NB4 (cell line): ENCODE measurements around the gene XIRP1.

Source experiments
- DNase-seq: peaks from one replicate; pipeline ENCODE4 v3.0.0; 2010; ENCODE audit warnings: low read depth
- H3K4me3 ChIP-seq: one replicate; pipeline ENCODE4 v1.5.1; 2011; ENCODE audit warnings: mild to moderate bottlenecking, low read depth, low read length, moderate library complexity
- MYC ChIP-seq: IDR thresholded peaks from 2 replicates; pipeline ENCODE4 v1.6.1; 2011; ENCODE audit warnings: low read depth, low read length
- POLR2A ChIP-seq: IDR thresholded peaks from 2 replicates; pipeline ENCODE4 v1.6.1; 2011; ENCODE audit warnings: mild to moderate bottlenecking; ENCODE audit not compliant: insufficient read length; ENCODE audit errors: extremely low read depth
- TF ChIP-seq, protein P1 (sequence below): IDR thresholded peaks from one replicate; pipeline ENCODE4 v1.5.1; 2012; ENCODE audit warnings: low read depth, low read length
- TF ChIP-seq, protein P2 (sequence below): IDR thresholded peaks from 2 replicates; pipeline ENCODE4 v1.6.1; 2011; ENCODE audit warnings: low read depth, low read length

Gene XIRP1

DNA sequence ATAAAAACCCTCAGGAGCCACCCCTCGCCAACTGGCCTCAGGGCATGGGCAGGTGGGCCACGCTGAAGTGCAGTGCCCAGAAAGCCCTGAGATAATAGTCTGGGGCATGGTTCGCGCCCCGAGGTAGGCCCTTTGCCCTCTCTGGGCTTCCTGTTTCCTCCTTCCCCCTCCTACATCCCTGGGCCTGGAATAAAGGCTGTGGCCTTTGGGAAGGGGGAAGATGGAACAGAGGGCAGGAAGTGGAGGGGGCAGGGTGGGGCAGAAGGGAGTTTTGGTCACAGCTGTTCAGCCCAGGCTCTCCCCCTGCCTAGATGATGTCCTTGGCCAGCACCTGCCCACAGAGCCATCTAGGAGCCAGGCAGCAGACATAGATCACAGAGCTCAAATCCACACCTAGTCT, 50.3 kb downstream of the XIRP1 start:
- TF ChIP-seq POLR2A (no peak), MYC (no peak)
- TF ChIP-seq, protein P1, sequence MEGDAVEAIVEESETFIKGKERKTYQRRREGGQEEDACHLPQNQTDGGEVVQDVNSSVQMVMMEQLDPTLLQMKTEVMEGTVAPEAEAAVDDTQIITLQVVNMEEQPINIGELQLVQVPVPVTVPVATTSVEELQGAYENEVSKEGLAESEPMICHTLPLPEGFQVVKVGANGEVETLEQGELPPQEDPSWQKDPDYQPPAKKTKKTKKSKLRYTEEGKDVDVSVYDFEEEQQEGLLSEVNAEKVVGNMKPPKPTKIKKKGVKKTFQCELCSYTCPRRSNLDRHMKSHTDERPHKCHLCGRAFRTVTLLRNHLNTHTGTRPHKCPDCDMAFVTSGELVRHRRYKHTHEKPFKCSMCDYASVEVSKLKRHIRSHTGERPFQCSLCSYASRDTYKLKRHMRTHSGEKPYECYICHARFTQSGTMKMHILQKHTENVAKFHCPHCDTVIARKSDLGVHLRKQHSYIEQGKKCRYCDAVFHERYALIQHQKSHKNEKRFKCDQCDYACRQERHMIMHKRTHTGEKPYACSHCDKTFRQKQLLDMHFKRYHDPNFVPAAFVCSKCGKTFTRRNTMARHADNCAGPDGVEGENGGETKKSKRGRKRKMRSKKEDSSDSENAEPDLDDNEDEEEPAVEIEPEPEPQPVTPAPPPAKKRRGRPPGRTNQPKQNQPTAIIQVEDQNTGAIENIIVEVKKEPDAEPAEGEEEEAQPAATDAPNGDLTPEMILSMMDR: no peak
- TF ChIP-seq, protein P2, sequence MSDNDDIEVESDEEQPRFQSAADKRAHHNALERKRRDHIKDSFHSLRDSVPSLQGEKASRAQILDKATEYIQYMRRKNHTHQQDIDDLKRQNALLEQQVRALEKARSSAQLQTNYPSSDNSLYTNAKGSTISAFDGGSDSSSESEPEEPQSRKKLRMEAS: no peak
- DNase-seq: no peak
- H3K4me3 ChIP-seq: no peak overlapping the region

- DNase-seq: no peak
- H3K4me3 ChIP-seq: no peak overlapping the region
- TF ChIP-seq MYC: no peak
- TF ChIP-seq, protein P2: no peak
- TF ChIP-seq POLR2A: no peak
- TF ChIP-seq, protein P1: no peak
Measured at GRCh38 chr3:39141171-39141995, 51.0 kb downstream of the XIRP1 start.

- H3K4me3 ChIP-seq: no peak overlapping the region
- DNase-seq: no peak
- TF ChIP-seq, protein P1: no peak
- TF ChIP-seq, protein P2: no peak
- no peak for TF ChIP-seq MYC
- no peak for TF ChIP-seq POLR2A
Measured at GRCh38 chr3:39140341-39140971, 51.9 kb downstream of the XIRP1 start.

DNA sequence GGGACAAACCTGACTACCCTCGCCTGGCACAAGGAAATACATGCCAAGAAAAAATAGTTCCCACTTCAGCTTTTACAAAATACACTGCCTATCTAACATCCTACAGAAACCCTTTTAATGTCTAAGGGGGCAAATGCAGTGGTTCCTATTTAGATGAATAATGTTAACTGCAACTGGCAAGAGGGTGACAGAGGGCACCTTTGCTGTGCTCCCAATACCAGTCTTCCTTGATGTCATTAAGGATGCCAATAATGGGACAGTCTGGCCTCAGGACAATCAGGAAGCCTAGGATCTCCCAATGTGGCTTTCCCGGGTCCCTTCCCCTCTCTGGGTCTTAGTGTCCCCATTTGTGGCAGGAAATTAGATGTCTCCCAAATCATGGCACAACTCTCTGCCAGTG, 53.0 kb downstream of the XIRP1 start:
- DNase-seq: no peak
- TF ChIP-seq MYC (no peak), POLR2A (no peak)
- TF ChIP-seq, protein P2: no peak
- TF ChIP-seq, protein P1: no peak
- no peak overlapping the region for H3K4me3 ChIP-seq

DNA sequence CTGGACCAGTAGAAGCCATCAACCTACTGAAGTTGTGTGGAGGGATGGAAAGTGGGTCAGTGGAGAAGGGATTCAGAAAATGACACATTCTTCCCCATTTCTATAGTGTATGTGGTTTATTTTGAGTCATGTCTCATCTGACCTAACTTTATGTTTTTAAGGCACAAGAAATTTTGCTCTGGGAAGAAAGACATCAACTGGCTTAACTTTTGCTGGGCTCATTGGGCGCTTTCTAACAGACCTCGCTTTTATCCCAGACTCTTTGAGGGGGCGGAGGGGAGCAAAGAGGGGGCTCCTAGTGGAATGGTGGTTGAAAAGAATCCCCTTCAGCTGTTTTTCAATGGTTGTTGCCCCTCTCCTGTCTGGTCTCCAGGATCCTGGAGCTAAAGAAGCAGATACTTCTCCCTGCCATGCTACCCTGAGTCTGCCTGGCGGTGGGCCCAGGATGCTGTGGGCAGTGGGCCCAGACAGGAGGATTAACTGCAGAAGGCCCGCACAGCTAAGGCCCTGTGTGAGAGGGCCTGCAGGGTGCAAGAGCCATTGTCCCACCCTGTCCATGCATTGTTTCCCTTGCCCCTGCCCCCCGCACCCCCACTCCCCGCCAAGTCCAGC, 53.5 kb downstream of the XIRP1 start:
- no peak overlapping the region for H3K4me3 ChIP-seq
- no peak for DNase-seq
- TF ChIP-seq, protein P1: no peak
- TF ChIP-seq, protein P2: no peak
- TF ChIP-seq POLR2A (no peak), MYC (no peak)
